ENCODE results near the gene DIAPH3. TPM values are rescaled to one million over a fixed set of nuclear protein-coding genes. Genes with fewer than 3 reads are reported as not detected.

Gene DIAPH3
- total and polyA plus RNA-seq, 2 of the 8 experiments (the other 6 are each of a cell fraction or from before 2014, with no cell fraction given), result 8.0 to 30.8 TPM

- Histone ChIP-seq H3K36me3 (ENCODE audit: control insufficient read depth in 2 of 4, insufficient read depth in 4 of 4, low read length in 3 of 4) (no peaks in the 10 kb centered on the region), H2BK20ac (ENCODE audit: low read length) (no peak overlapping the region), H2BK15ac (ENCODE audit: low read length) (no peak overlapping the region), H2AFZ (ENCODE audit: low read length) (no peak overlapping the region), H3K4me2 (ENCODE audit: insufficient read depth in 1 of 2, low read depth in 2 of 2, low read length in 2 of 2) (no peak overlapping the region), H3K4me3 (ENCODE audit: extremely low read depth in 1 of 4, insufficient read depth in 2 of 4, low read depth in 3 of 4, low read length in 4 of 4) (no peak overlapping the region), H3K9ac (replicated peaks in 1 of 4; ENCODE audit: extremely low read depth in 1 of 4, low read depth in 3 of 4, low read length in 3 of 4) (no peak overlapping the region), H3K56ac (replicated peaks; ENCODE audit: insufficient read length, low read depth, low read length) (no peak overlapping the region), H4K5ac (ENCODE audit: insufficient read length, low read depth, low read length) (no peak overlapping the region), H3K79me2 (ENCODE audit: control insufficient read depth in 1 of 2, insufficient read depth in 2 of 2, low read length in 2 of 2) (peaks cover 0 to 80% of the 10 kb centered on the region in 2 experiments; a peak in 3 of 4 replicates), H3K14ac (ENCODE audit: insufficient read length) (no peak overlapping the region), H2AK5ac (ENCODE audit: low read depth, low read length) (no peak overlapping the region), H3K27me3 (replicated peaks in 1 of 4; ENCODE audit: control insufficient read depth in 3 of 4, extremely low read depth in 1 of 4, insufficient read depth in 3 of 4, low read length in 3 of 4) (no peaks in the 10 kb centered on the region), H4K20me1 (replicated peaks in 1 of 2; ENCODE audit: control insufficient read depth in 1 of 2, insufficient read depth in 2 of 2, low read length in 2 of 2) (peaks cover 0 to under 1% of the 10 kb centered on the region in 2 experiments), H3K4ac (replicated peaks; ENCODE audit: insufficient read length, low read depth, low read length) (no peak overlapping the region), H3K27ac (ENCODE audit: low read depth, low read length) (no peak overlapping the region), H2BK12ac (ENCODE audit: low read depth, low read length) (no peak overlapping the region), H4K8ac (ENCODE audit: extremely low read depth, insufficient read depth, low read length) (no peak overlapping the region), H2BK5ac (ENCODE audit: low read depth, low read length) (no peak overlapping the region), H3K23me2 (ENCODE audit: low read depth, low read length) (no peaks in the 10 kb centered on the region), H4K91ac (replicated peaks; ENCODE audit: insufficient read length, low read length) (no peak overlapping the region), H3K9me3 (ENCODE audit: insufficient read depth in 2 of 2, low read depth in 1 of 2, low read length in 1 of 2) (no peaks in the 10 kb centered on the region), H3K18ac (ENCODE audit: extremely low read depth, low read length) (no peak overlapping the region), H2BK120ac (replicated peaks; ENCODE audit: low read depth, low read length) (no peak overlapping the region), H3K79me1 (ENCODE audit: low read depth, low read length) (peaks cover 2% of the 10 kb centered on the region; the same call in 1 of the 2 replicates), H3K23ac (ENCODE audit: insufficient read length) (no peak overlapping the region), H3K4me1 (replicated peaks in 1 of 4; ENCODE audit: control insufficient read depth in 3 of 4, insufficient read depth in 4 of 4, low read length in 3 of 4) (no peaks in the 10 kb centered on the region)
- WGBS, 2 experiments (ENCODE audit: extremely low coverage in 1 of 2, insufficient coverage in 1 of 2, insufficient read length in 1 of 2, insufficient replicate concordance in 2 of 2, low coverage in 1 of 2, low lambda C conversion rate in 2 of 2, missing lambda C conversion rate in 1 of 2), result 89% methylated on average over 8 of the region's 8 CpGs; no CpG with 5 or more reads in 1 of the 2 experiments
- FAIRE-seq, result no peak
- DNase-seq (ENCODE audit: low read depth in 1 of 2, low spot score in 2 of 2), result no peak
- ChIA-PET CTCF (ENCODE audit: partially characterized antibody) (no interaction called here), POLR2A (ENCODE audit: partially characterized antibody) (interaction anchor here (0.8 to 1.0 kb wide), 3 partner anchors 11 to 58 kb away, joined by 3 to 4 read pairs (median 3); no protein-coding TSS in a partner anchor)
- TF ChIP-seq FOSL1 (IDR thresholded peaks at IDR 0.05; ENCODE audit: insufficient read depth, low read depth, low read length), result no peak
- no peak for TF ChIP-seq ATF3 (IDR thresholded peaks at IDR 0.05; ENCODE audit: insufficient read depth, low read depth, low read length)
- TF ChIP-seq SP2 (IDR thresholded peaks at IDR 0.05; ENCODE audit: low read length), result no peak
- TF ChIP-seq SP1 (IDR thresholded peaks at IDR 0.05; ENCODE audit: low read depth, low read length), result no peak
- no peak for TF ChIP-seq CEBPB (IDR thresholded peaks at IDR 0.05; ENCODE audit: low read depth, low read length)
- no peak for TF ChIP-seq EP300 (IDR thresholded peaks at IDR 0.05; ENCODE audit: borderline replicate concordance in 1 of 2, low read depth in 2 of 2, low read length in 2 of 2)
- no peak for TF ChIP-seq POU5F1 (IDR thresholded peaks at IDR 0.05; ENCODE audit: low read depth, low read length)
- no peak for TF ChIP-seq SRF (IDR thresholded peaks at IDR 0.05; ENCODE audit: low read depth, low read length)
- TF ChIP-seq RAD21 (IDR thresholded peaks at IDR 0.05 in 1 of 2, conservative IDR thresholded peaks at IDR 0.05 in 1 of 2; ENCODE audit: low read depth in 2 of 2, low read length in 2 of 2), result no peak
These were observed 25.7 kb downstream of the DIAPH3 start for GRCh38 chr13:60137911-60138560.

Data from H1 (cell line).